HL-60/S4 treated with retinoic acid at 250 ng/mL for 4 days and 3 days (cell line): Measurements from ENCODE around the gene AK9.

ENCODE experiments used
- in situ Hi-C: fragments of 300-500 bp; cut with MboI; formaldehyde crosslinking; loops from 2 replicates; pipeline ENCODE4 v1.7.0; 2022; ENCODE audit warnings: low sequenced_read_pairs

AK9 gene

DNA sequence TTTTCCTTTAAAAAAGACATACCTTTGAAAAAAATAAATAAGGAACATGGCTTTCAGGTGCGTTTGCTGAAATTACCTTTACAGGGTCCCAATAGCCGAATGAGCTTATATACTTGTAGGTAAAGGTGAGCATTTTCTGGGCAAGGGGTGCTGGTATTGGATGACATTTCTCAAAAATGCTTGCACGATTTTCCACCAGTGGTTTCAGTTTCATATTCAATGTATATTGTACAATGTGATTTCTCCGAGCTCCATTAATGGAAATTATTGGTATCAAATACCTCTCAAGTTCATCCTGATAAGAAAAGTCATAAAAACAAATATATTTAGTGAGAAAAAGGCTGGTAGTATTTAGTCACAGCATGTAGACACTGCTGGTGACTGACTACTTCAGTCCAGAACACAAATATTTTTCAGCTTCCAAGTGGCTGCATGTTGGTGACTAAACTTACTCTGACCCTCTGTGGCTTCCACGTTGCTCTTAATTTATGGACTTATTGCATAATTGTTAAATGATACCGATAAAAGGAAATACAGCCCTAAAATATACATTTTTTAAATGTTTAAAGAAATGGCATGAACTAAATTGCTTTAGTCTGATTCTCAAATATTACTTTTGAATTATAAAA lies 175.1 kb downstream of the AK9 start:
- in situ Hi-C loops = no loop called here

DNA sequence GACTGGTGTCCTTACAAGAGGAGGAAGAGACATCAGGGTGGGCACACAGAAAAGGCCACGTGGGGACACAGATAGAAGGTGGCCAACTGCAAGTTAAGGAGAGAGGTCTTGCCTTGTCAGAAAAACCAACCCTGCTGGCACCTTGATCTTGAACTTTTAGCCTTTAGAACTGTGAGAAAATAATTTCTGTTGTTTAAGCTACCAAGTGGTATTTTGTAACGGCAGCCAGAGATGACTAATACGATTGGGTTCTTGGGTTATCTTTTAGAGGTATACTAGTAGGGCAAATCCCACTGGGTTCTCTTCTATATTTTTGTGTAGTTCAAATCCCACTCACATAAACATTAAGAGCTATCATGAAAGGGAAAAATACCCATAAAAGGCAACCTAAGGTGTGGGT lies 176.1 kb downstream of the AK9 start:
- in situ Hi-C loops = no loop called here

DNA sequence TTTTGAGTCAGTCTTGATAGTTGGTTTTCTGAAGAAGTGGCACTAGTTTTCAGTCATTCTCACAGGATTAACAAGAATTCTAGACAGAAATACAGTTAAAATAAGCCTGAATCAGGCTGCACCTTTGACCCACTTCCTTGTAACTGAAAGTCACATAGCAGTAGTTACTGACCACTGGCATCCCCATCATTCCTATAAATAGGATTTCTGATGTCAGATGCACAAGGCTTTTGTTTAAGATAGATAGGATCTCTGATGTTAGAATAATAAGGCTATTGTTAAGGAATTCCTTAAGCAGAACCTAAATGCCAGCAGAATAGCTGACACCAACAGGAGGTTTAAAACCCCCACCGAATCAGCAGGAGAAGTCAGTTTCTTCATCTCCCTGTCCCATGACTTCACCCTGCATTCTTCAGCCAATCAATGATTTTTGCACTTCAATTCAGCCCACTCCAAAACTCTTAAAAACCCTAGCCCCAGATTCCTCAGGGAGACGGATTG lies 177.4 kb downstream of the AK9 start:
- in situ Hi-C loops = no loop called here

DNA sequence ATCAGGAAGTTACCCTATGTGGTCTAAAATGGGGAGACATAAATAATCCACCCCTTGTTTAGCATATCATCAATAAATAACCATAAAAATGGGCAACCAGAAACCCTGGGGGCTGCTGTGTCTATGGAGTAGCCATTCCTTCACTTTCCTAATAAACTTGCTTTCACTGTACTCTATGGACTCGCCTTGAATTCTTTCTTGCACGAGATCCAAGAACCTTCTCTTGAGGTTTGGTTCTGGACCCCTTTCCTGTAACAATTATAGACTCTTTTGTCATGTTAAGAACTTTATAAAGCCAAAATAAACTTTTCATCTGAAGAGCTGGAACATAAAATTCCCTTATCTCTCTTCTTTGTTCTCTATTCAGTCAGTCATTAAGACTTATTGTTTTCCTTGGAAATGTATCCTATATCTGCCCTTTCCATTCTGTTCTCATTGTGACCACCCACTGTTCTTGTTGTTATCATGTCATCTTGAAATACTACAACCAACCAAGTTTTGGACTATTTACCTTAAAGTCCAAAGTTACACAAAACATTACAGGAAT lies 178.7 kb downstream of the AK9 start:
- in situ Hi-C loops = no loop called here

GRCh38 chr6:109511832-109512231 lies 179.2 kb downstream of the AK9 start:
- in situ Hi-C loops = no loop called here

DNA sequence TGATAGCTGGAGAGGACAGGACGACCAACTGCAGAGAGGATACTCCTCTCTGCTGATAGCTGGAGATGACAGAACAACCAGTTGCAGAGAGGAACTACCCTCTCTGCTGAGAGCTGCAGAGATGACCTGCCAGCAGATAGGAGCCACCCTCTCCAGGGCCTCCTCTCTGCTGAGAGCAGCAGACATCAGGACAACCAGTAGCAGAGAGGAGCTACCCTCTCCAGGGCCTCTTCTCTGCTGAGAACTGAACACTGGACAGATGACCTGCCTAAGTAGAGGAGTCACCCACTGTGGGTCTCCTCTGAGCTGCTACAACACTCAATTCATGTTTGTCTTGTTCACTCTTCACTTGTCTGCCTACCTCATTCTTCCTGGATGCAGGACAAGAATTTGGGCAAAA lies 180.6 kb downstream of the AK9 start:
- in situ Hi-C loops = no loop called here

GRCh38 chr6:109508166-109508860 lies 182.7 kb downstream of the AK9 start:
- in situ Hi-C loops = no loop called here

GRCh38 chr6:109507490-109508072 lies 183.4 kb downstream of the AK9 start:
- in situ Hi-C loops = no loop called here

- in situ Hi-C loops = no loop called here
Measured at GRCh38 chr6:109506841-109507240, 184.2 kb downstream of the AK9 start.

GRCh38 chr6:109506314-109506713 lies 184.7 kb downstream of the AK9 start:
- in situ Hi-C loops = no loop called here

DNA sequence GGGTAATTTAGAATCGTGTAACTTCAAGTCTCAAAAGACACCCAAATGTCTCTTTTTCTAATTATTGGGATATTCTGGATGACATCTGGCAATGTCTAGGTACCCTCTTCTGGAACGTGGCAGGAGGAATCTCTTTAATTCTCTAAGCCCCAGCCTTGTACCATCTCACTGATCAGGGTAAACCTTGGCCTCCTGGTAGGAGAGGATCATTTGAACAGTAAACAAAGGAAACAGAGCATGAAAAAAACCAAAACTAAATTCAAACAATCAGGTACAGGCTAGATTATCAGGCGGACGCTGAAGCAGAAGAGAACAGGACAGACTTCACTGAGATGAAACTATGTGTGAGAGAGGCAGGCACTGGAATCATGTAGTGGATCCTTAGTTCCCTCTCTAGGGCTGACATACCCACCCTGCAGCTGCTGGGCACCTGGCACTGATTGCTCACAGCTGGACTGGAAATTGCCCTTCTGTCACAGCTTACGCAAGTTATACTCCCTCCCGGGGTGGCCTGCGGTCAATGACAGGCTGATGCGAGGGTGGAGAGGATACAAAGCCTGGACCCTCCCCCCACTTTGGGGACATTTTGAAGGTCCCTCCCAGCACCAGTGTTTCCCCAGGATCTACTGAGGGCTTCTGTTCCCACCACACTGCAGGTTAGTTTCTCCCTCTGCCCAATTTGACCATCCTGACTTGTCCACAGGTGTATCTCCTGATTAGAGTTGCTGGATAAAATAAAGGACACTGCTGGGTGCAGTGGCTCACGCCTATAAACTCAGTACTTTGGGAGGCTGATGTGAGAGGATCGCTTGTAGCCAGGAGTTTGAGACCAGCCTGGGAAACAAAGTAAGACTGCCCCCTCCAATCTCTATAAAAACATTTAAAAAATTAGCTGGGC lies 187.4 kb downstream of the AK9 start:
- in situ Hi-C loops = no loop called here

DNA sequence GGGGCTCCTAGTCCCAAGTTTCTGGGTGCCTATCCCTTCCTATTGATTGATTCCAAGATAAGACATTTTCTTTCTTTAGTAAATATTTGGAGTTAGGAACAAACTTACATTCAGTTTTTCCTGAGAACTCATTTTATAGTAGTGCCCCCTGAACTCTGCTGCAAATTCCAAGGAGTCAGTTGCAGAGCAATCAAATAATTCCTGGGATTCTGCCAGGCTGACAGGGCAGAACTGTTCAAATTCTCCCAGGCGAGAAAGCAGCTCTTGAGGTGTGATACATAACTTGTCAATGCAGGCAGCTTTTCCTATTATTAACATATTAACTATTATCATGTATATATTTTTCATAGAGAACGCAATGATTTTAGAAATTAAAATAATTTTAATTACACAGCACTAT lies 192.1 kb downstream of the AK9 start:
- in situ Hi-C loops = no loop called here

- in situ Hi-C loops = no loop called here
Measured at GRCh38 chr6:109498052-109498451, 192.9 kb downstream of the AK9 start.

- in situ Hi-C loops = no loop called here
Measured at GRCh38 chr6:109496036-109496772, 194.8 kb downstream of the AK9 start.

GRCh38 chr6:109493865-109494264 lies 197.1 kb downstream of the AK9 start:
- in situ Hi-C loops = no loop called here

DNA sequence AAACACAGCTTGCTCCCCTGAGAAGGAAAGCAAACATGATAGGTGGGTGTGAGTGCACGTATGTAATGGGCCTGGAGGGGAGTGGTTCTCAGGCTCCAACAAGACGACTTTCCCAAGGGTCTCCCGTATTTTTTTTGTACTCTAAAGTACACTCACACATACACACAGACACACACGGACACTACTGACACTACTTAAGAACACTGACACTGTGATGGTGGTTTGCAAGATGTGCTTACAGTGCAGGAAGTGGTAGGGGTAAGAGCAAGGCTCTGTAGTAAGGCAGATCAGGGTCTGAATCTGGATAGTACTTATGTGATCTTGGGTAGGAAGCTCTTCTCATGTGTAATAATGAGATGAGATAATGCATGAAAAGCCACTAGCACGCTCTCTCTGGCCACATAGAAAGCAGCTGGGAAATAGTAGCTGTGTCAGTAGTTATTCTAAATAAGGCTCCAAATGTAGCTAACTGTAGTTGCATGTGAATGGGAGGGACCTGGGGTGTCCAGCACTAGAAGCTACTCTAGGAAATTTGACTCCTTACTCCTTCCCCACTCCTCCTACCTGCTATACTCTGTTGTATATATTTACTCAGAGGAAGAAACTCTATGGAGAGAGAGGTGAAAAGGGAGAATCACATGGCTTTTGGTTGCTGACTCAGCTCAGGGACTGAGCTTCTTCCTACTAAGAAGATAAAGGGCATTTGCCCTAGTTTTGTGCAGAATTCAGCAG lies 199.6 kb downstream of the AK9 start:
- in situ Hi-C loops = no loop called here

- in situ Hi-C loops = no loop called here
Measured at GRCh38 chr6:109490713-109491112, 200.3 kb downstream of the AK9 start.

DNA sequence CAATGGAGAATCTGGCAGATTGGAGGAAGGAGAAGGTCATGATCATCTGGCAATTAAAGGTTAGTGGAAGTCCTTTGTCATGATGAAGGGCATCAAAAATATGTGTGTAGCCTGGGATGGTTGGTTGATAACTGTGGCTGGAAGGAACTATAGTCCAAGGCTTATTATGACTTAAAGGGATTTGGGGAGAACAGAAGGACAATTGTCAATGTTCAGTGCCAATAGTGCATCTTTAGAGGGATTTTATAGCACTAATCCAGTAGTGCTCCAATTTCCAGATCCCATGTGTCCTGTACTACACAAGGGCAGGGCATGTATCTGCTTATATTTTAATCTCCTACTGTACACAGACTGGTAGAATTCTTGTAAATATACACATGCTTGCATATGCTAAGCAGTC lies 203.0 kb downstream of the AK9 start:
- in situ Hi-C loops = no loop called here

DNA sequence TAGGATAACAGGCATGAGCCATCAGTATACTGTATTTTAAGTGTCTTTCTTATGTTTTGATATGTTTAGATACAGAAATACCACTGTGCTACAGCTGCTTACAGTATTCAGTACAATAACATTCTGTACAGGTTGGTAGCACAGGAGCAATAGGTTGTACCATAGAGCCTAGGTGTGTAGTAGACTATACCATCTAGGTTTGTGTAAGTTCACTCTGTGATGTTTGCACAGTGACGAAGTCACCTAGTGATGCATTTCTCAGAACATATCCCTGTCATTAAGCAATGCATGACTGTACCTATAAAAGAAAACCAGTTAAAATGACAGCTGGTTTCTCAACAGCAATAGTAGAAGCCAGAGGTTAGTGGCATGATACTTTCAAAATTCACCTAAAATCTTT lies 204.9 kb downstream of the AK9 start:
- in situ Hi-C loops = no loop called here
